Hepatocyte (in vitro differentiated cells): ENCODE data around the gene FOLR2. TPM values are rescaled to one million over a fixed set of nuclear protein-coding genes. Genes with fewer than 3 reads are reported as not detected.

ENCODE experiments used
- DNase-seq: peaks from one replicate; pipeline ENCODE4 v3.0.0-alpha.2; 2016; ENCODE audit warnings: low spot score
- H2AFZ ChIP-seq: fragments of 200-600 bp; sonication (generic); 2 replicates; pipeline ENCODE4 v1.6.0; 2016; ENCODE audit warnings: antibody characterized with exemption, mild to moderate bottlenecking
- H3K27ac ChIP-seq: fragments of 200-600 bp; sonication (generic); 2 replicates; pipeline ENCODE4 v1.5.1; 2016; ENCODE audit warnings: mild to moderate bottlenecking
- H3K27me3 ChIP-seq: fragments of 200-600 bp; sonication (generic); 2 replicates; pipeline ENCODE4 v1.6.1; 2016
- H3K36me3 ChIP-seq: fragments of 200-600 bp; sonication (generic); replicated peaks from 2 replicates; pipeline ENCODE4 v1.5.1; 2016; ENCODE audit warnings: low read depth; ENCODE audit not compliant: insufficient read depth
- H3K4me1 ChIP-seq: fragments of 200-600 bp; sonication (generic); 2 replicates; pipeline ENCODE4 v1.5.1; 2016; ENCODE audit warnings: mild to moderate bottlenecking, moderate library complexity; ENCODE audit not compliant: insufficient read depth
- H3K4me2 ChIP-seq: fragments of 200-600 bp; sonication (generic); 2 replicates; pipeline ENCODE4 v1.6.0; 2016
- H3K4me3 ChIP-seq: fragments of 200-600 bp; sonication (generic); 2 replicates; pipeline ENCODE4 v1.5.1; 2016; ENCODE audit warnings: mild to moderate bottlenecking
- H3K79me2 ChIP-seq: fragments of 200-600 bp; sonication (generic); 2 replicates; pipeline ENCODE4 v1.6.0; 2017; ENCODE audit warnings: mild to moderate bottlenecking
- H3K9me2 ChIP-seq: fragments of 200-600 bp; sonication (generic); replicated peaks from 2 replicates; pipeline ENCODE4 v1.6.0; 2017; ENCODE audit warnings: mild to moderate bottlenecking; ENCODE audit not compliant: insufficient read depth
- H3K9me3 ChIP-seq: fragments of 200-600 bp; sonication (generic); 2 replicates; pipeline ENCODE4 v1.5.1; 2016; ENCODE audit warnings: low read depth, mild to moderate bottlenecking
- H4K20me1 ChIP-seq: fragments of 200-600 bp; sonication (generic); 2 replicates; pipeline ENCODE4 v1.6.0; 2016; ENCODE audit warnings: mild to moderate bottlenecking; ENCODE audit not compliant: insufficient read depth, poor library complexity, severe bottlenecking
- CTCF ChIP-seq: fragments of 200-600 bp; sonication (generic); IDR thresholded peaks from 2 replicates; pipeline ENCODE4 v1.5.1; 2016; ENCODE audit warnings: antibody characterized with exemption, mild to moderate bottlenecking; ENCODE audit not compliant: poor library complexity
- EZH2 ChIP-seq: fragments of 200-600 bp; sonication (generic); IDR thresholded peaks from 2 replicates; pipeline ENCODE4 v1.6.1; 2016; ENCODE audit warnings: antibody characterized with exemption, mild to moderate bottlenecking, borderline replicate concordance
- EZH2phosphoT487 ChIP-seq: fragments of 200-600 bp; sonication (generic); IDR thresholded peaks from one replicate; pipeline ENCODE4 v1.6.1; 2018; ENCODE audit warnings: antibody characterized with exemption, mild to moderate bottlenecking, low read depth, moderate library complexity; ENCODE audit not compliant: unreplicated experiment, severe bottlenecking
- WGBS: methylation state at CpG from one replicate; pipeline ENCODE4 v1.1.6; 2016; ENCODE audit warnings: low lambda C conversion rate; ENCODE audit errors: missing lambda C conversion rate; 5-methylcytosine and 5-hydroxymethylcytosine counted together
- polyA plus RNA-seq: library from polyadenylated mRNA; unstranded; fragments of >200 nt; fragmentation: Nextera tagmentation; extraction: Ambion mirVana; gene quantifications from 2 replicates; pipeline ENCODE4 v1.2.1, GENCODE V29; 2016
- total RNA-seq: library from RNA; depleted of rRNA; stranded (reverse); fragments of >200 nt; gene quantifications from 2 replicates; pipeline ENCODE4 v1.2.3, GENCODE V29; 2014

Gene FOLR2
- total and polyA plus RNA-seq, 2 experiments from 2014 or later, result 4.3 to 5.5 TPM

- Histone ChIP-seq H4K20me1 (peaks cover 12% of the 10 kb centered on the region), H3K9me3 (no peaks in the 10 kb centered on the region), H2AFZ (no peak overlapping the region), H3K9me2 (no peaks in the 10 kb centered on the region), H3K27me3 (peaks cover 52% of the 10 kb centered on the region), H3K4me2 (peak overlapping the region; percentile 76), H3K4me3 (no peak overlapping the region), H3K36me3 (no peaks in the 10 kb centered on the region), H3K79me2 (no peaks in the 10 kb centered on the region), H3K27ac (no peak overlapping the region), H3K4me1 (peaks cover 15% of the 10 kb centered on the region)
- no peak for DNase-seq
- WGBS, result 68% methylated on average over 25 of the region's 28 CpGs
- TF ChIP-seq CTCF (peak; percentile 0), EZH2 (no peak), EZH2phosphoT487 (no peak)
Observed at GRCh38 chr11:72238492-72239312, 22.1 kb downstream of the FOLR2 start.

DNA sequence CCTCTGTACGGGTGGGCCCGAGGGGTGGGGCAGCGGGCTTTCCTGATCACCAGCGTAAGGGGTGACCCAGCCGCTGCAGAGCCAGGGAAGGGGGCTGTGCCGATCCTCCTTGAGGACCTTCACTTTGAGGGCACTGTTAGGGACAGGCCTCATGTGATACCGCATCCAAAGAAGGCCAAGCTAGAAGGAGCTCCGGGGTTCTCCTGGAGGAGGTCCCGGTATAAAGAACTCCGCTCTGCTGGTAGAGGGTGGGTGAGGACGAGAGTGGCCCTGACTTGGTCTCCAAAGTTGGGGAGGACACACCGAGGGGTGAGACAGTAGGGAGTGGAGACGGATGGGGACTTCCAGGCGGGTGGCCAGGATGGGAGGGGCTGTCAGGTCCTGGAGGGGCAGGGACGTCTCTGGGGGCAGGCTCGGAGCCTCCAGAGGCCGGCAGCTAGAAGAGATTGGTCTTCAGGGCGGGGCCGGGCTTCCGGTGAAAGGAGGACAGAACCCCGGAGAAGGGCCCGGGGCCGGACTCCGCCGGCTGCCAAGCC is 22.8 kb downstream of the FOLR2 start:
- Histone ChIP-seq H4K20me1 (peaks cover 10% of the 10 kb centered on the region), H3K27me3 (peaks cover 58% of the 10 kb centered on the region), H3K36me3 (no peaks in the 10 kb centered on the region), H3K79me2 (no peaks in the 10 kb centered on the region), H3K9me3 (no peaks in the 10 kb centered on the region), H3K4me1 (peaks cover 22% of the 10 kb centered on the region), H3K4me2 (peak overlapping the region; percentile 76), H3K4me3 (no peak overlapping the region), H2AFZ (no peak overlapping the region), H3K27ac (no peak overlapping the region), H3K9me2 (no peaks in the 10 kb centered on the region)
- TF ChIP-seq EZH2phosphoT487, result no peak
- peak; percentile 17 for TF ChIP-seq EZH2
- WGBS, result 41% methylated on average over 11 of the region's 25 CpGs
- peak; percentile 64 for DNase-seq

DNA sequence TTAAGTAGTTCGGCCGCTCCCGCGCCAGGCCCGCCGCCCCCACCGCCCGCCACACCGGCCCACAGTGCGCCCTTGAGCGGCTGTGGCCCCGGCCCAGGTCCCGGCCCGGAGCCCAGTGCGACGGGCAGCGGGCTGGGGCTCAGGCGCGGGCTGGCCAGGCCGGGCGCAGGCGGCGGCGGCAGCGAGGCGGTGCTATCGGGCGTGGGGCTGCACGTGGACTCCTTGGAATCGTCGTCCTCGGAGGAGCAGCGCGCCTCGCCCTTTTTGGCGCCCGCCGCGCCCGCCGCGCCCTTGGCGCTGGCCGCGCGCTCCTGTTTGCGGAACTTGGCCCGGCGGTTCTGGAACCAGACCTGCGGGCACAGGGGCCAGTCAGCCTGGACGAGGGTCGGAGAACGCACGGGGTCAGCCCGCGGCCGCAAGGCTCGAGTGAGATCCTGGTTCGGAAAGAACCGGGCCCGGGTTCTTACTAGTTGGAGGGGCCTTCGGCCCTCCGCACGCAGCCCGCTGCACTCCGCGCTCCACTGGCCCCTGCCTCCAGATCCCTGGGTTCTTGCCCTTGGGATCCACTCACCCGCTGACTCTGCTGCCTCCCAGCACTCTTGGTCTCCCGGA is 23.4 kb downstream of the FOLR2 start:
- Histone ChIP-seq H3K9me3 (no peaks in the 10 kb centered on the region), H2AFZ (no peak overlapping the region), H3K36me3 (no peaks in the 10 kb centered on the region), H3K9me2 (no peaks in the 10 kb centered on the region), H4K20me1 (peaks cover 10% of the 10 kb centered on the region), H3K4me1 (peaks cover 24% of the 10 kb centered on the region), H3K4me2 (peak overlapping the region; percentile 76), H3K27ac (no peak overlapping the region), H3K4me3 (no peak overlapping the region), H3K79me2 (no peaks in the 10 kb centered on the region), H3K27me3 (peaks cover 63% of the 10 kb centered on the region)
- WGBS, result 7% methylated on average over 60 of the region's 69 CpGs
- peak; percentile 68 for DNase-seq
- TF ChIP-seq EZH2phosphoT487 (no peak), EZH2 (peak; percentile 28), CTCF (no peak)
